GM18519 (cell line): ENCODE data around the gene EXOC8.

ENCODE experiments used
- ATAC-seq: cut with Tn5 transposase; IDR thresholded peaks from one replicate; pipeline ENCODE4 v1.9.1; 2021; ENCODE audit warnings: mild to moderate bottlenecking, moderate library complexity; ENCODE audit not compliant: unreplicated experiment, low FRiP score

EXOC8 gene, protein sequence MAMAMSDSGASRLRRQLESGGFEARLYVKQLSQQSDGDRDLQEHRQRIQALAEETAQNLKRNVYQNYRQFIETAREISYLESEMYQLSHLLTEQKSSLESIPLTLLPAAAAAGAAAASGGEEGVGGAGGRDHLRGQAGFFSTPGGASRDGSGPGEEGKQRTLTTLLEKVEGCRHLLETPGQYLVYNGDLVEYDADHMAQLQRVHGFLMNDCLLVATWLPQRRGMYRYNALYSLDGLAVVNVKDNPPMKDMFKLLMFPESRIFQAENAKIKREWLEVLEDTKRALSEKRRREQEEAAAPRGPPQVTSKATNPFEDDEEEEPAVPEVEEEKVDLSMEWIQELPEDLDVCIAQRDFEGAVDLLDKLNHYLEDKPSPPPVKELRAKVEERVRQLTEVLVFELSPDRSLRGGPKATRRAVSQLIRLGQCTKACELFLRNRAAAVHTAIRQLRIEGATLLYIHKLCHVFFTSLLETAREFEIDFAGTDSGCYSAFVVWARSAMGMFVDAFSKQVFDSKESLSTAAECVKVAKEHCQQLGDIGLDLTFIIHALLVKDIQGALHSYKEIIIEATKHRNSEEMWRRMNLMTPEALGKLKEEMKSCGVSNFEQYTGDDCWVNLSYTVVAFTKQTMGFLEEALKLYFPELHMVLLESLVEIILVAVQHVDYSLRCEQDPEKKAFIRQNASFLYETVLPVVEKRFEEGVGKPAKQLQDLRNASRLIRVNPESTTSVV

DNA sequence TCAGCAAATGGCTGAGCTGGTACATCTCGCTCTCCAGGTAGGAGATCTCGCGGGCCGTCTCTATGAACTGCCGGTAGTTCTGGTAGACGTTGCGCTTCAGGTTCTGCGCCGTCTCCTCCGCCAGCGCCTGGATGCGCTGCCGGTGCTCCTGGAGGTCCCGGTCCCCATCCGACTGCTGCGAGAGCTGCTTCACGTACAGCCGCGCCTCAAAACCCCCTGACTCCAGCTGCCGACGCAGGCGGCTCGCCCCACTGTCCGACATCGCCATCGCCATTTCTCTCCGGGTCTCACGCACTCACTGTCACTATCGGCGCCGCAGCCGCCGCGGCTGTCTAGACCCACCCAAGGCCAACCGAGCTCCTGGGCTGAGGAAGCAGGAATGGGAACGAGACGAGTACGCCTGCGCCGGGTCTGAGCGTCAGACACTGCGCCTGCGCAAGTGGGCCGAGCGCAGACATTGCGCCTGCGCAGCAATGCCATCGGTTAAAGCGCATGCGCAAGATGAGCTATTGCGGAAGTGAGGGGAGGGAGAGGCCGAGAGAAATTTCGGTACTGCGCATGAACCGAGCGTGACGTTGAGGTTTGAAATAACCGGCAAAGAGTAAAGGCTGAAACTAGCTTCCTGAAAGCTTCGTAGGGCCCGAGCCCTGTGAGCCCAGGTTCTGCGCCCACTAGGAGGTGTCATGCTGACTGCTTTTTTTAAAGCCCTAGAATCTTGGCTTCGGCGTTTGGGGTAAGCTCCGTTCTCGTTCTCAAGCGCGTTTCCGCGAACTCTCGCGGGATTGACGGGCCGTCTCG is at the start of gene EXOC8:
TSS of gene EXOC8 (minus strand) at position 381 of the 798 bp plus-strand sequence. CDS start at position 274, 107 bp downstream.
- ATAC-seq, result peak; percentile 63

DNA sequence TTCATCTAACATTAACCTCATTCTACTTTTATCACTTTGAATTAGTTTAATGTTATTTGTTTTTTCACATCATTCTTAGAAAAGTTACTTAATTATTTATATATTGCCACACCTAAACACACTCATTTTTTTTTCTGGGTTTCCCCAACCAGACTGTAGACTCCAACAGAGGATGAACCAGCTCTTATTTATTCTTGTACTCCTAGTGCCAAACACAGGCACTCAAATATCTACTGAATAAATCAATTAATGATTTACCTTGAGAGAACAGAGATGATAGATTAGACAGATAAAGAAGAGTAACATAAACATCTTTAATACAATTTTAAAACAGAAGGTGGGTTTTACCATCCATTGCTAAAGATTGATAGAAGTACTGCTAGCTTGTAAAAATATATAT is 48.8 kb upstream of the EXOC8 start:
- no peak for ATAC-seq

GRCh38 chr1:231385416-231385748 is 47.7 kb upstream of the EXOC8 start:
- ATAC-seq, result no peak

DNA sequence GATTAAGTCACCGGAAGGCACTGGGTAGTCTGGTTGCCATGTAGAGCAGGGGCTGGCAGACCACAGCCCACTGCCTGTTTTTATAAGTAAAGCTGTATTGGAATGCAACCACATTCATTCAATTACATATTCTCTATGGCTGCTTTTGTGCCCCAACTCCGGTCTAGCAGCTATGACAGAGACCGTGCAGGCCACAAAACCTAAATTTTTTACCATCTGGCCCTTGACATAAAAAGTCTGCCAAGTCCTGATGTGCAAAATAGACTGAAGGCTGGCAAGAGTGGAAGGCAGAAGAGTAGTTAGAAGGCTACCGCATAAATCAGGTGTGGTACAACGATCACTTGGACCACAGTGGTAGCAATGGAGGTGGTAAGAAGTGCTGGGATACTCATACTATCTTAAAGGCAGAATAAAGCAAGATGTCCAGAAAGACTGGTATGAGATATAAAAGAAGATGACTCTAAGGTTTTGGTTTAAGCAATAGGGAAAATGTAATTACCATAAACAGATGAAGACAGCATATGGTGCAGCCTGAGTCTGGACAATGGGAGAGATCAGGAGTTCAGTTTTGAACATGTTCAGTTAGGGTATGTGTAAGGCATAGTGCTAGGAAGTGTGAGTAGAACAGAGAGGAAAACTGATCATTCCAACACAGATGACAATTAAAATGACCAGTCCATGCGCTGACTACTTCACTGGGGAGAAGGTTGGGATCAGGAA is 47.2 kb upstream of the EXOC8 start:
- ATAC-seq, result no peak

- ATAC-seq, result no peak
Observed at GRCh38 chr1:231383159-231383860, 45.7 kb upstream of the EXOC8 start.

- no peak for ATAC-seq
Observed at GRCh38 chr1:231382426-231382825, 44.8 kb upstream of the EXOC8 start.

GRCh38 chr1:231381729-231382128 is 44.1 kb upstream of the EXOC8 start:
- ATAC-seq, result no peak

GRCh38 chr1:231376875-231377549 is 39.4 kb upstream of the EXOC8 start:
- ATAC-seq, result no peak

DNA sequence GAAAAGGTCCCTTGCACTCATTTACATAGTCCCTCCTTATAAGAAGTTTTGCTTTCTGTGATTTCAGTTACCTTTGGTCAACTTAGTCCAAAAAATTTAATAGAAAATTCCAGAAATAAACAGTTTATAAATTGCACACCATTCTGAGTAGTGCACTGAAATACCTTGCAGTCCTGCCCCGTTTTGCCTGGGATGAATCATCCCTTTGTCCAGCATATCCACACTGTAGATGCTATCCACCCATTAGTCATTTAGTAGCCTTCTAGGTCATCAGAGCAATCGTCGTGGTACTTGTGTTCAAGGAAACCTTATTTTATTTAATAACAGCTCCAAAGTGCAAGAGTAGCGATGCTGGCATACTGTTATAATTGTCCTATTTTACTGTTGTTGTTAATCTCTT is 38.4 kb upstream of the EXOC8 start:
- ATAC-seq, result no peak

GRCh38 chr1:231374394-231374793 is 36.7 kb upstream of the EXOC8 start:
- ATAC-seq, result no peak

DNA sequence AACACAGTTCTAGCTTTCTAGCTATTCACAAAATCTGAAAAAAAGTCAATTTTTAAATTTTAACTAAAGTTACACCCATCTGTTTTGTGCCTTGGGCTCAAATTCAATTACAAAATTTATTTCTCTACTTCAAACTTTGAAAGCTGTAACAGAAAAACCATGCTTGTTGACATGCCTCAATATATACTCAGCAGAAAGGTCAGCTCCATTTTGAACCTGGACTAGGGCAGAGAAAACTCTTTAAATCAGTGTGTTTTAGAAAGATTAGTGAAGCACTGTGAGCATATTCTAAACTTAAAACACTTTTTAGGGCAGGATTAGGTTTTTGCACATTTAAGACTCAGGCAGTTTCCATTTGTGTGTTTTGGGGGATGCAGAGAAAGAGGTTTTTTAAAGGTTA is 34.8 kb upstream of the EXOC8 start:
- no peak for ATAC-seq

- no peak for ATAC-seq
Observed at GRCh38 chr1:231369282-231369681, 31.6 kb upstream of the EXOC8 start.

- no peak for ATAC-seq
Observed at GRCh38 chr1:231364192-231364591, 26.5 kb upstream of the EXOC8 start.

DNA sequence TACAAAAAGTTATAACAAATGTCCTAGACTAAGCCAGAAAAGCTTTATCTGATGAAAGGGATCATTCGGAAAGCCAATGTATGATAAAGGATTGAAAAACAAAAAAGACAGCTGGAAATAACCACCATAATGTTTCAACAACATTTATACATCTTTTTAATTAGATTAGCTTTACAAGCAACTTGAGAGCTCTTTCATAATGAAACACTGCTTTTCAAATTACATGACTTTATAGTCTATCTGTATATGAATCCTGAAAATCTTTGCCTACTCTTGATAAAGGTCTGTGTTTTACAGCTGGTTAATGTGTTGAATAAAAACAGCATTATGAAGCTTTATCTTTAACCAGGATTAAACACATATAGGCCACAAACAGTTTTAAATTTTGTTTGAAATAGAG is 26.0 kb upstream of the EXOC8 start:
- no peak for ATAC-seq

DNA sequence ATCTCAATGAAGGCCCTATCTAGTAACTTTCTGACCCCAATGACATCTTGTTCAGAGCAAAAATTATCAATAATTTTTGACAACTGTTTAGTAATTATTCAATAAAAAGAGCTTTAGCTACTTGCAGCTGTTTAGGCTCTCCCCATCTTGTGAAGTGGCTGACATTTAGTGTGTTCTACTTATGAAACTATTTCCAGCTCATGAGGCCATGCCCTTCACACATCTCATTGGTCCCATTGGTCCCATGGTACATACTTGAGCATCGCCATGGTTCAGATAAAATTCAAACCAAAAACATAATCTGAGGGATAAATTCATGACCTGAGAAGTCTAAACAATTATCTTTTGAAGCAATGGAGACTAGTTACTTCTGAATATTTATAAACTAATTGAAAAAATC is 24.7 kb upstream of the EXOC8 start:
- no peak for ATAC-seq

- no peak for ATAC-seq
Observed at GRCh38 chr1:231359113-231359512, 21.5 kb upstream of the EXOC8 start.

DNA sequence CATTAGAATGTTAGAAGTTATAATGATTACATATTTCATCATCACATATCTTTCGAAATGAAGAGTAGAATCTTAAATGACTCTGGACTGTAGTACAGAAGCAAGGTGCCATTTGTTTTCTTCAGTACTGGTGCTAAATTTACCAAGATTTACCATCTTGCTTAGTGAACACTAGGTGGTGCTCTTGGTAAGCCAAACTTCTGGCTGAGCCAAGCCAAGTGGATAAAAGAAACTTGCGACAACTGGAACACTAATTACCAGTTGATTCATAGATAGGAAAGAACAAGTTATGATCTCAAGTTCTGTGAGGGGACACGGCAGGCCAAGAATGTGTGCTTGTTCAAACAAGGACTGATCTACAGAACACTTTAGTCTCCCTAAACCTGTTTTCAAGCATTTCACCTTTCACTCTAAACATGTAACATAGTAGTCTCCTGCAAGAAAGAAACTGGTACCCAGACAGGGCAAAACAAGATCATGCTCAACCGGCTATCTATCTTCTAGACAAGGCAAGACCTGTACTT is 20.2 kb upstream of the EXOC8 start:
- peak; percentile 75 for ATAC-seq

DNA sequence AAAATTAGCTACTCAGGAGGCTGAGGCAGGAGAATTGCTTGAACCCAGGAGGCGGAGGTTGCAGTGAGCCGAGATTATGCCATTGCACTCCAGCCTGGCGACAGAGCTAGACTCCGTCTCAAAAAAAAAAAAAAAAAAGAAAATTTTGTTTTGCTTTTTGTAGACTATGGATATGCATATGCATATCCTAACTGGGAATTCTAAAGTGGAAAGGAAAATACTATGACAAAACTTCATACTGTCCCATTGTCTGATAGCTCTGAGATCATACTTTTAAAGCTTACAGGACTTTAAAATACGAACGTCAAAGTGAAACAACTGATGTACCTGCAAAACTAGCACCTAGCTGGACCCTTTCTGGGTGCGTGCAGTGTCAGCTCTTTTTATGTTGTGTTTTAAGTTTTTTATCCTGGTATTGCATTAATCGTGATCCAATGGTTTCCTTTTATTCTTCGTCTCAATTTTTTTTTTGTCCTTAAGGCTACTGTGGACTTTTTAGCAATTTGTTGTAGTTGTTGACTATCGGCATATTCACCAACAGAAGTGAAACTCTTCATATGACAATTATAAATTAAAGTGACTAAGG is 19.6 kb upstream of the EXOC8 start:
- no peak for ATAC-seq

DNA sequence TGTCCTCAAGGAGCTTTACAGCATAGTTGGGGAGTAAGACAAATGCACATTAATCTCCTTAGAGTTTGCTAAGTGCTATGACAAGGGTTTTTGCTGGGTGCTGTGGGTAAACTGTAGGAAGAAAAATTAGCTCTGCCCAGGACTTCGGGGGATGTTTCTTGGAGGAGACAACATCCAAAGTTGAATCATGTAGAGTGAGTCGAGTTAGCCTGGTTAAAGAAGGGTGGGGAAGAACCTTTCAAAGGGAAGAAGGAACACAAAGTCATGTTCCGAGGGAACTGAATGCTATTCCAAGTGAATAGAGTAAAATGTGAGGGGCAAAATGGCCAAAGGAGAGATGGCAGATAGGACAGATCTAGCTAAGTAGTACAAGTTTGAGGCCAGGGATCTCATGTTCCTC is 17.5 kb upstream of the EXOC8 start:
- ATAC-seq, result no peak
